Thyroid gland (tissue), 4 donors: Measurements from ENCODE around the gene SAPCD1.

ENCODE experiments used
- POLR2A ChIP-seq, 2 donors: fragments of 450-650 bp; IDR thresholded peaks; one replicate each; pipeline ENCODE4 v1.6.1; 2017; ENCODE audit warnings: antibody characterized with exemption in 2 of 2, mild to moderate bottlenecking in 2 of 2, moderate library complexity in 1 of 2
- TF ChIP-seq, protein P1 (sequence below), 6 experiments: fragments of 200-600 bp in 3 of 6; fragments of 450-650 bp in 3 of 6; sonication (generic) in 3 of 6; IDR thresholded peaks; one replicate each; pipeline ENCODE4 v1.5.1; 2016 to 2019; ENCODE audit warnings: antibody characterized with exemption in 6 of 6, mild to moderate bottlenecking in 2 of 6, inconsistent platforms in 1 of 6, moderate library complexity in 1 of 6

DNA sequence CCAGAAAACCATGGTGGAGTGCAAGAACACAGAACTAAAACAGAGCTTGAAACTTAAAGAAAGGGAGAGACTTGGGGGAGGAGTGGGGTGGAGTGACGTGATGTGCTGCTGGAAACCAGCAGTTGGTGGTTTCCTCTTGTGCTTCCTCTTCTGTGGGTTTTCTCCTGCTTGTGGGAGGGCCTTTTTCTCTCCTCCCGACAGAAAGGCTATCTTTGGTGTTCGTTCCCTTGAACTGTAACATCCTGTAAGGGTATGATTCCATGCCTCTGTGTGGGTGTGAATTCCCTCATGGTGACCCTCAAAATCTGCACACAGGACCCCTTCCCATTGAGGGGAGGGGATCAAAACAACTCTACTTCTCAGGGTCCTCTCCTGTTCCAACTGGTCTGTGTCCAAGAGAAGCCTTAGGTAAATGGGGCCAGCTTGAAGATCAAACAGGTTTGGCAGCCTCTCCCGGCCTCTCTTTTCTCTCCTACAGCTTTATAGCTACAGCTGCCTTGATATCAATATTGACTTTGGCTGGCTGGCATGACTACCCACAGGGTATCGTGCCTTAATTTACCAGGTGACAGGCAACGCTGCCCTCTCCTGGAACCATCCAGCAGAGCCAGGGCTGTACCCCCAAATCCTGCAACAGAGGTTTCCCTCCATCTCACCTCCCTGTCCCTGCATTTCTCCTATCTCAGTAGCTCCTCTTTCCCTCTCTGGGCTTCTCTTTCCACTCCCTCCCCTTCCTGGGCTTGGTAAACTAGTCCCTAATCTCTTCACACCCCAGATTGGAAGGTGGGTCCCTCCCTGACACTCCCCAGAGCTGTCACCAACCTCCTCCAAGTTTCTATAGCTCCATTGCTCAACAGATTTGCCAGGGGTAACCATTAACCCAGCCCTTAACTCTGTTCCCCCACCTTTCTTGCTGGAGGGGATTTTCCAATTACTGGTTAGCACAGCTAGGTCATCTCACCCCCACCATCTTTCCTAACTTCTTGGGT, 24.2 kb upstream of the SAPCD1 start:
- TF ChIP-seq, protein P1, sequence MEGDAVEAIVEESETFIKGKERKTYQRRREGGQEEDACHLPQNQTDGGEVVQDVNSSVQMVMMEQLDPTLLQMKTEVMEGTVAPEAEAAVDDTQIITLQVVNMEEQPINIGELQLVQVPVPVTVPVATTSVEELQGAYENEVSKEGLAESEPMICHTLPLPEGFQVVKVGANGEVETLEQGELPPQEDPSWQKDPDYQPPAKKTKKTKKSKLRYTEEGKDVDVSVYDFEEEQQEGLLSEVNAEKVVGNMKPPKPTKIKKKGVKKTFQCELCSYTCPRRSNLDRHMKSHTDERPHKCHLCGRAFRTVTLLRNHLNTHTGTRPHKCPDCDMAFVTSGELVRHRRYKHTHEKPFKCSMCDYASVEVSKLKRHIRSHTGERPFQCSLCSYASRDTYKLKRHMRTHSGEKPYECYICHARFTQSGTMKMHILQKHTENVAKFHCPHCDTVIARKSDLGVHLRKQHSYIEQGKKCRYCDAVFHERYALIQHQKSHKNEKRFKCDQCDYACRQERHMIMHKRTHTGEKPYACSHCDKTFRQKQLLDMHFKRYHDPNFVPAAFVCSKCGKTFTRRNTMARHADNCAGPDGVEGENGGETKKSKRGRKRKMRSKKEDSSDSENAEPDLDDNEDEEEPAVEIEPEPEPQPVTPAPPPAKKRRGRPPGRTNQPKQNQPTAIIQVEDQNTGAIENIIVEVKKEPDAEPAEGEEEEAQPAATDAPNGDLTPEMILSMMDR (IDR thresholded peaks at IDR 0.05) = no peak
- TF ChIP-seq POLR2A (IDR thresholded peaks at IDR 0.05) = peak in 1 of 2 donors; percentile 22
